Measurements from ENCODE around the gene KCNA5. TPM values are rescaled to one million over a fixed set of nuclear protein-coding genes. Genes with fewer than 3 reads are reported as not detected.

KCNA5 gene
- total and polyA plus RNA-seq, 2 donors (not counting 1 experiment from before 2014, with no cell fraction given), result 0.20 to 0.72 TPM

GRCh38 chr12:5023842-5024241, 19.8 kb upstream of the KCNA5 start:
- Mint-ChIP-seq H3K4me1 (no peaks in the 10 kb centered on the region), H3K27ac (no peak overlapping the region), H3K9me3 (ENCODE audit: insufficient read depth) (no peaks in the 10 kb centered on the region), H3K27me3 (peaks cover 54% of the 10 kb centered on the region), H3K4me3 (no peak overlapping the region)
- Histone ChIP-seq H3K9me3 (ENCODE audit: control extremely low read depth in 1 of 3, control insufficient read depth in 2 of 3, insufficient read depth in 1 of 3, low read length in 2 of 3) (no peaks in the 10 kb centered on the region), H3K4me3 (ENCODE audit: control extremely low read depth in 1 of 5, extremely low read depth in 1 of 5, insufficient read depth in 1 of 5, low read depth in 2 of 5, low read length in 4 of 5) (no peak overlapping the region), H3K4me2 (replicated peaks; ENCODE audit: low read depth, low read length, poor library complexity, severe bottlenecking) (no peak overlapping the region), H3K27ac (ENCODE audit: low read length in 2 of 2) (no peak overlapping the region), H2AFZ (ENCODE audit: insufficient read depth, low read depth, low read length, poor library complexity, severe bottlenecking) (no peak overlapping the region), H3K36me3 (replicated peaks in 1 of 2; ENCODE audit: control extremely low read depth in 1 of 2, control insufficient read depth in 1 of 2, extremely low read depth in 1 of 2, insufficient read depth in 2 of 2, low read length in 1 of 2) (no peaks in the 10 kb centered on the region), H4K20me1 (ENCODE audit: control insufficient read depth, insufficient read depth, low read length, poor library complexity, severe bottlenecking) (no peaks in the 10 kb centered on the region), H3K4me1 (ENCODE audit: control insufficient read depth in 2 of 2, insufficient read depth in 2 of 2, low read length in 2 of 2) (no peaks in the 10 kb centered on the region), H3K9ac (ENCODE audit: low read length) (no peak overlapping the region), H3K27me3 (replicated peaks in 1 of 4; ENCODE audit: control extremely low read depth in 1 of 4, control insufficient read depth in 3 of 4, insufficient read depth in 4 of 4, low read length in 3 of 4) (peaks cover 0 to 5% (median 1%) of the 10 kb centered on the region in 4 experiments), H3K79me2 (ENCODE audit: control insufficient read depth, insufficient read depth, low read length) (no peaks in the 10 kb centered on the region)
- intact Hi-C loops (cut with micrococcal nuclease), result loop anchor here (5.0 kb wide), 1 partner anchor 488 kb away; no protein-coding TSS in a partner anchor
- ATAC-seq (ENCODE audit: low read depth) (no peak), DNase-seq (no peak)
- POLR2A ChIA-PET, result no interaction called here
- WGBS (ENCODE audit: insufficient coverage), result 92% methylated on average over 5 of the region's 6 CpGs
- CTCF ChIA-PET, result interaction anchor here (0.6 to 13.5 kb wide), 10 partner anchors 11 to 1015 kb away, joined by 3 to 327 read pairs (median 4); no protein-coding TSS in a partner anchor
- TF ChIP-seq CTCF (IDR thresholded peaks at IDR 0.05) (no peak), EZH2 (IDR thresholded peaks at IDR 0.05; ENCODE audit: borderline replicate concordance, insufficient read depth, low read depth, low read length, poor library complexity, severe bottlenecking) (no peak)

GRCh38 chr12:5026342-5026938, 17.2 kb upstream of the KCNA5 start:
- DNase-seq (no peak), ATAC-seq (ENCODE audit: low read depth) (no peak)
- Histone ChIP-seq H3K4me1 (ENCODE audit: control insufficient read depth in 2 of 2, insufficient read depth in 2 of 2, low read length in 2 of 2) (no peaks in the 10 kb centered on the region), H3K9ac (ENCODE audit: low read length) (no peak overlapping the region), H3K4me2 (replicated peaks; ENCODE audit: low read depth, low read length, poor library complexity, severe bottlenecking) (no peak overlapping the region), H3K36me3 (replicated peaks in 1 of 2; ENCODE audit: control extremely low read depth in 1 of 2, control insufficient read depth in 1 of 2, extremely low read depth in 1 of 2, insufficient read depth in 2 of 2, low read length in 1 of 2) (no peaks in the 10 kb centered on the region), H4K20me1 (ENCODE audit: control insufficient read depth, insufficient read depth, low read length, poor library complexity, severe bottlenecking) (no peaks in the 10 kb centered on the region), H3K79me2 (ENCODE audit: control insufficient read depth, insufficient read depth, low read length) (no peaks in the 10 kb centered on the region), H3K4me3 (ENCODE audit: control extremely low read depth in 1 of 5, extremely low read depth in 1 of 5, insufficient read depth in 1 of 5, low read depth in 2 of 5, low read length in 4 of 5) (no peak overlapping the region), H2AFZ (ENCODE audit: insufficient read depth, low read depth, low read length, poor library complexity, severe bottlenecking) (no peak overlapping the region), H3K27ac (ENCODE audit: low read length in 2 of 2) (no peak overlapping the region), H3K27me3 (replicated peaks in 1 of 4; ENCODE audit: control extremely low read depth in 1 of 4, control insufficient read depth in 3 of 4, insufficient read depth in 4 of 4, low read length in 3 of 4) (peaks cover 0 to 5% (median 1%) of the 10 kb centered on the region in 4 experiments), H3K9me3 (ENCODE audit: control extremely low read depth in 1 of 3, control insufficient read depth in 2 of 3, insufficient read depth in 1 of 3, low read length in 2 of 3) (no peaks in the 10 kb centered on the region)
- WGBS (ENCODE audit: insufficient coverage), result 100% methylated on average over 1 of the region's 4 CpGs
- ChIA-PET POLR2A (no interaction called here), CTCF (interaction anchor here (1.0 to 13.5 kb wide), 3 partner anchors 8 to 57 kb away, joined by 3 to 327 read pairs (median 3); no protein-coding TSS in a partner anchor)
- no peak for TF ChIP-seq EZH2 (IDR thresholded peaks at IDR 0.05; ENCODE audit: borderline replicate concordance, insufficient read depth, low read depth, low read length, poor library complexity, severe bottlenecking)
- TF ChIP-seq CTCF (IDR thresholded peaks at IDR 0.05), result no peak
- intact Hi-C loops (cut with micrococcal nuclease), result no loop called here
- peaks cover 42% of the 10 kb centered on the region for H3K27me3 Mint-ChIP-seq
- H3K9me3 Mint-ChIP-seq (ENCODE audit: insufficient read depth), result no peaks in the 10 kb centered on the region
- no peak overlapping the region for H3K27ac Mint-ChIP-seq
- no peaks in the 10 kb centered on the region for H3K4me1 Mint-ChIP-seq
- H3K4me3 Mint-ChIP-seq, result no peak overlapping the region

Measured in B cell (primary cell).